Measurements from ENCODE around the gene SIGLEC5.

GRCh38 chr19:51568456-51568855 lies 61.7 kb downstream of the SIGLEC5 start:
- TF ChIP-seq, protein P1, sequence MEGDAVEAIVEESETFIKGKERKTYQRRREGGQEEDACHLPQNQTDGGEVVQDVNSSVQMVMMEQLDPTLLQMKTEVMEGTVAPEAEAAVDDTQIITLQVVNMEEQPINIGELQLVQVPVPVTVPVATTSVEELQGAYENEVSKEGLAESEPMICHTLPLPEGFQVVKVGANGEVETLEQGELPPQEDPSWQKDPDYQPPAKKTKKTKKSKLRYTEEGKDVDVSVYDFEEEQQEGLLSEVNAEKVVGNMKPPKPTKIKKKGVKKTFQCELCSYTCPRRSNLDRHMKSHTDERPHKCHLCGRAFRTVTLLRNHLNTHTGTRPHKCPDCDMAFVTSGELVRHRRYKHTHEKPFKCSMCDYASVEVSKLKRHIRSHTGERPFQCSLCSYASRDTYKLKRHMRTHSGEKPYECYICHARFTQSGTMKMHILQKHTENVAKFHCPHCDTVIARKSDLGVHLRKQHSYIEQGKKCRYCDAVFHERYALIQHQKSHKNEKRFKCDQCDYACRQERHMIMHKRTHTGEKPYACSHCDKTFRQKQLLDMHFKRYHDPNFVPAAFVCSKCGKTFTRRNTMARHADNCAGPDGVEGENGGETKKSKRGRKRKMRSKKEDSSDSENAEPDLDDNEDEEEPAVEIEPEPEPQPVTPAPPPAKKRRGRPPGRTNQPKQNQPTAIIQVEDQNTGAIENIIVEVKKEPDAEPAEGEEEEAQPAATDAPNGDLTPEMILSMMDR (IDR thresholded peaks at IDR 0.05) = no peak
- no peak for TF ChIP-seq POLR2A (IDR thresholded peaks at IDR 0.05)

Measured in gastroesophageal sphincter (tissue), 3 donors.